OCI-LY7 (cell line): ENCODE measurements around the gene LAIR2. TPM values are rescaled to one million over a fixed set of nuclear protein-coding genes. Genes with fewer than 3 reads are reported as not detected.

Experiments
- BruUV-seq: library from RNA; stranded (reverse); fragments of 400-500 nt; replicated peaks from 2 replicates; lab custom pipeline; 2021; lab: Mats Ljungman, UMichigan
- CTCF ChIA-PET: fragments of 300-600 bp; sonication (Branson Sonifier 250); formaldehyde crosslinking; loops from one replicate; lab custom pipeline; 2022; ENCODE audit warnings: antibody characterized with exemption; ENCODE audit not compliant: unreplicated experiment; lab: Charles Lee
- POLR2A ChIA-PET: fragments of 300-600 bp; sonication (Branson Sonifier 250); formaldehyde crosslinking; loops from one replicate; lab custom pipeline; 2022; ENCODE audit warnings: antibody characterized with exemption; lab: Charles Lee
- DNase-seq: peaks from one replicate; pipeline ENCODE4 v3.0.0-alpha.2; 2015; ENCODE audit warnings: low spot score
- H2AFZ ChIP-seq: fragments of 200-600 bp; sonication (generic), shearing (Covaris generic); 2 replicates; pipeline ENCODE4 v1.6.1; 2014; ENCODE audit warnings: mild to moderate bottlenecking, antibody characterized with exemption, low read length, moderate library complexity
- H3K27ac ChIP-seq: fragments of 200-600 bp; sonication (generic); 2 replicates; pipeline ENCODE4 v1.5.1; 2014; ENCODE audit warnings: mixed run types, low read depth, mild to moderate bottlenecking, moderate library complexity, low read length, inconsistent platforms; ENCODE audit not compliant: poor library complexity, severe bottlenecking
- H3K36me3 ChIP-seq: fragments of 200-600 bp; sonication (generic); 2 replicates; pipeline ENCODE4 v1.6.1; 2014; ENCODE audit warnings: mild to moderate bottlenecking, antibody characterized with exemption, low read length, moderate library complexity, mixed read lengths; ENCODE audit not compliant: insufficient read depth
- H3K4me1 ChIP-seq: fragments of 200-600 bp; sonication (generic); 2 replicates; pipeline ENCODE4 v1.5.1; 2014; ENCODE audit warnings: mild to moderate bottlenecking, low read length; ENCODE audit not compliant: insufficient read depth, poor library complexity, severe bottlenecking
- H3K4me2 ChIP-seq: fragments of 200-600 bp; sonication (generic); 2 replicates; pipeline ENCODE4 v1.6.1; 2014; ENCODE audit warnings: mild to moderate bottlenecking, low read length
- H3K4me3 ChIP-seq: fragments of 200-600 bp; sonication (generic); 2 replicates; pipeline ENCODE4 v1.5.1; 2014; ENCODE audit warnings: mild to moderate bottlenecking, low read depth, low read length; ENCODE audit not compliant: poor library complexity, severe bottlenecking
- H3K79me2 ChIP-seq: fragments of 200-600 bp; sonication (generic); 2 replicates; pipeline ENCODE4 v1.6.1; 2016; ENCODE audit warnings: low read depth, mild to moderate bottlenecking, low read length, moderate library complexity, mixed read lengths; ENCODE audit not compliant: insufficient read depth
- H3K9me2 ChIP-seq: fragments of 200-600 bp; sonication (generic); 2 replicates; pipeline ENCODE4 v1.6.1; 2016; ENCODE audit warnings: mild to moderate bottlenecking, low read length, mixed read lengths; ENCODE audit not compliant: insufficient read depth
- H3K9me3 ChIP-seq: fragments of 200-600 bp; sonication (generic); 2 replicates; pipeline ENCODE4 v1.6.1; 2014; ENCODE audit warnings: mild to moderate bottlenecking, mixed run types, low read length, mixed read lengths
- H4K20me1 ChIP-seq: fragments of 200-600 bp; sonication (generic); 2 replicates; pipeline ENCODE4 v1.6.1; 2014; ENCODE audit warnings: mild to moderate bottlenecking, antibody characterized with exemption, low read length, moderate library complexity, mixed read lengths; ENCODE audit not compliant: insufficient read depth
- CTCF ChIP-seq: fragments of 200-600 bp; sonication (generic); conservative IDR thresholded peaks from 2 replicates; pipeline ENCODE4 v1.5.1; 2014; ENCODE audit warnings: mild to moderate bottlenecking, antibody characterized with exemption, low read length, moderate library complexity, mixed read lengths
- EZH2phosphoT487 ChIP-seq: fragments of 200-600 bp; sonication (generic); IDR thresholded peaks from 2 replicates; pipeline ENCODE4 v1.6.1; 2018; ENCODE audit warnings: low read depth, borderline replicate concordance, mild to moderate bottlenecking, mixed run types, antibody characterized with exemption, low read length, moderate library complexity, mixed read lengths
- intact Hi-C: fragments of 100-400 bp; cut with micrococcal nuclease; formaldehyde crosslinking; loops from one replicate; pipeline ENCODE4 v1.10.0; 2022; ENCODE audit not compliant: unreplicated experiment
- total RNA-seq, 2 experiments: library from RNA; depleted of rRNA in 1 of 2; stranded (reverse); fragments of >200 nt in 1 of 2; shearing (Covaris generic) in 1 of 2; gene quantifications; 2 replicates each; pipeline ENCODE4 v1.2.3, GENCODE V29; 2014 to 2022

Gene LAIR2
- total RNA-seq, 2 experiments from 2014 or later, result not detected

GRCh38 chr19:54535601-54536000 lies 33.0 kb downstream of the LAIR2 start:
- Histone ChIP-seq H3K9me3 (no peaks in the 10 kb centered on the region), H3K4me1 (peaks cover 17% of the 10 kb centered on the region), H2AFZ (no peak overlapping the region), H3K4me3 (no peak overlapping the region), H4K20me1 (no peaks in the 10 kb centered on the region), H3K79me2 (no peaks in the 10 kb centered on the region), H3K27ac (no peak overlapping the region), H3K4me2 (no peak overlapping the region), H3K36me3 (no peaks in the 10 kb centered on the region), H3K9me2 (no peaks in the 10 kb centered on the region)
- DNase-seq, result no peak
- no TSS peak for BruUV-seq
- CTCF ChIA-PET, result no interaction called here
- intact Hi-C loops, result no loop called here
- POLR2A ChIA-PET, result no interaction called here
- no peak for TF ChIP-seq EZH2phosphoT487
- TF ChIP-seq CTCF, result no peak

- no peak for DNase-seq
- Histone ChIP-seq H3K4me1 (peaks cover 12% of the 10 kb centered on the region), H3K4me3 (no peak overlapping the region), H3K4me2 (no peak overlapping the region), H3K9me3 (no peaks in the 10 kb centered on the region), H4K20me1 (no peaks in the 10 kb centered on the region), H3K79me2 (no peaks in the 10 kb centered on the region), H3K27ac (no peak overlapping the region), H3K36me3 (no peaks in the 10 kb centered on the region), H3K9me2 (no peaks in the 10 kb centered on the region), H2AFZ (no peak overlapping the region)
- CTCF ChIA-PET, result no interaction called here
- intact Hi-C loops, result no loop called here
- POLR2A ChIA-PET, result interaction anchor here (0.6 kb wide), 1 partner anchor 393 kb away, joined by 3 read pairs; no protein-coding TSS in a partner anchor
- TF ChIP-seq EZH2phosphoT487 (no peak), CTCF (no peak)
- no TSS peak for BruUV-seq
These were observed 34.3 kb downstream of the LAIR2 start for GRCh38 chr19:54536956-54537355.

GRCh38 chr19:54541712-54542111 lies 39.1 kb downstream of the LAIR2 start:
- ChIA-PET CTCF (no interaction called here), POLR2A (no interaction called here)
- peak; percentile 8 for DNase-seq
- Histone ChIP-seq H3K79me2 (no peaks in the 10 kb centered on the region), H3K27ac (no peak overlapping the region), H3K4me2 (no peak overlapping the region), H3K4me1 (no peaks in the 10 kb centered on the region), H3K36me3 (no peaks in the 10 kb centered on the region), H3K9me3 (no peaks in the 10 kb centered on the region), H3K9me2 (no peaks in the 10 kb centered on the region), H2AFZ (no peak overlapping the region), H3K4me3 (no peak overlapping the region), H4K20me1 (no peaks in the 10 kb centered on the region)
- intact Hi-C loops, result no loop called here
- no peak for TF ChIP-seq EZH2phosphoT487
- no peak for TF ChIP-seq CTCF
- no TSS peak for BruUV-seq
